DOHH2 (cell line): ENCODE data around the gene JARID2.

Source experiments
- EZH2phosphoT487 ChIP-seq: fragments of 200-600 bp; sonication (generic); IDR thresholded peaks from 2 replicates; pipeline ENCODE4 v1.6.1; 2017; ENCODE audit warnings: borderline replicate concordance, mild to moderate bottlenecking, antibody characterized with exemption, low read length, moderate library complexity, mixed read lengths
- TF ChIP-seq, protein P1 (sequence below): fragments of 200-600 bp; sonication (generic); IDR thresholded peaks from one replicate; pipeline ENCODE4 v1.5.1; 2014; ENCODE audit warnings: antibody characterized with exemption, mild to moderate bottlenecking, low read depth, low read length; ENCODE audit not compliant: poor library complexity, severe bottlenecking

DNA sequence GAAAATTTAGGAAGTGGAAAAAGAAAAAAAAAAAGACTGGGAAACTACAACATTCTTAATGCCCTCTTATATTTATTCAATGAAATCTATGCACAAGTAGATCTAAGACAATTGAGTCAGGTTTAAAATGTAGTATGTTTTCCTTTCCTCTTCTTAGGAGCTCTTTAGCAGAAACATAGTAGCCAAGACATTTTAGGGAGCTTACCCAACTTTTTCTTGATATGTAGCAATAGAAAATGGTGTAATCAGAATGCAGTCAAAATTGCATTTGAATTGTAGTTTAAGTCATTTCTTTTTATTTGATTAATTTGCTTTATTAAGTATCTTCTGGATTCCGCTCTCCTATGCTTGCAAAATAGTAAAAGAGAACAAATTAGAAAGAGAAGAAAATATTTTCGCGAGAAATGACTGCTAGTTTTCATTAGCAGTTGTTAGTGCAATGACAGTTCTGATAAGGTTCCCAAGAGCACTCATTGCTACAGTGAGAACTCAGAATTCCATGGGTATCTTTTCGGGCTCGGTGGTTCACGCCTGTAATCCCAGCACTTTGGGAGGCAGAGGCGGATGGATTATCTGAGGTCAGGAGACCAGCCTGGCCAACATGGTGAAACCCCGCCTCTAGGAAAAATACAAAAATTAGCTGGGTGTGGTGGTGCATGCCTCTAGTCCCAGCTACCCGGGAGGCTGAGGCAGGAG, 52.2 kb downstream of the JARID2 start:
- TF ChIP-seq, protein P1, sequence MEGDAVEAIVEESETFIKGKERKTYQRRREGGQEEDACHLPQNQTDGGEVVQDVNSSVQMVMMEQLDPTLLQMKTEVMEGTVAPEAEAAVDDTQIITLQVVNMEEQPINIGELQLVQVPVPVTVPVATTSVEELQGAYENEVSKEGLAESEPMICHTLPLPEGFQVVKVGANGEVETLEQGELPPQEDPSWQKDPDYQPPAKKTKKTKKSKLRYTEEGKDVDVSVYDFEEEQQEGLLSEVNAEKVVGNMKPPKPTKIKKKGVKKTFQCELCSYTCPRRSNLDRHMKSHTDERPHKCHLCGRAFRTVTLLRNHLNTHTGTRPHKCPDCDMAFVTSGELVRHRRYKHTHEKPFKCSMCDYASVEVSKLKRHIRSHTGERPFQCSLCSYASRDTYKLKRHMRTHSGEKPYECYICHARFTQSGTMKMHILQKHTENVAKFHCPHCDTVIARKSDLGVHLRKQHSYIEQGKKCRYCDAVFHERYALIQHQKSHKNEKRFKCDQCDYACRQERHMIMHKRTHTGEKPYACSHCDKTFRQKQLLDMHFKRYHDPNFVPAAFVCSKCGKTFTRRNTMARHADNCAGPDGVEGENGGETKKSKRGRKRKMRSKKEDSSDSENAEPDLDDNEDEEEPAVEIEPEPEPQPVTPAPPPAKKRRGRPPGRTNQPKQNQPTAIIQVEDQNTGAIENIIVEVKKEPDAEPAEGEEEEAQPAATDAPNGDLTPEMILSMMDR: no peak
- TF ChIP-seq EZH2phosphoT487: no peak
